KG1 (cell line): Measurements from ENCODE around the gene FOXE1.
A peak's percentile ranks its signal among the peaks of the same experiment; 100 is the strongest.

Source experiments
- DNase-seq: peaks from one replicate; lab custom pipeline; 2025; lab: John Stamatoyannopoulos, UW

Gene FOXE1

DNA sequence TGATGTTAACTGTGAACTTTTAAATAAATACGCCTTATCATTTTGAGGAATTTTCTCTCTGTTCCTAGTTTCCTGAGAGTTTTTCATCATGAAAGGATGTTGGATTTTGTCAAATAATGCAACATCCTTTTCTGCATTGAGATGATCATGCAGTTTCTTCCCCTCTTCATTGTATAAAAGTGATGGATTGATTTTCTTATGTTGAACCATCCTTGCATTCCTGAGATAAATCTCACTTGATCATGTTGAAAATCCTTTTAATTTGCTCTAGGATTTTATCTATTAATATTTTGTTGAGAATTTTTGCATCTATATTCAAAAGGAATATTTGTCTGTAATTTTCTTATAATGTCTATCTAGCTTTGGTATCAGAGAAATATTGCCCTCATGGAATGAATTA lies 13.3 kb downstream of the FOXE1 start:
- DNase-seq, result no peak

DNA sequence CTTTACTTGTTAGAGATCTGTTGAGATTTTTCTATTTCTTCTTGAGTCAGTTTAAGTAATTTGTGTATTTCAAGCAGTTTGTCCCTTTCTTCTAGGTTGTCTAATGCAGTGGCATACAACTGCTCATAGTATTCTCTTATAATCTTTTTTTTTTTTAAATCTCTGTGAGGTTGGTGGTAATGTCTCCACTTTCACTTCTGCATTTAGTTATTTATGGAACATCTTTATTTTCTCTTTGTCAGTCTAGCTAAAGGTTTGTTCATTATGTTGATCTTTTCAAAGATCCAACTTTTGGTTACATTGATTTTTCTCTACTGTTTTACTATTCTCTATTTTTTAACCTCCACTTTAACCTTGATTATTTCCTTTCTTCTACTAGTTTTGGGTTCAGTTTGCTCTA lies 13.8 kb downstream of the FOXE1 start:
- DNase-seq, result no peak

GRCh38 chr9:97868859-97869258 lies 15.8 kb downstream of the FOXE1 start:
- DNase-seq, result no peak

DNA sequence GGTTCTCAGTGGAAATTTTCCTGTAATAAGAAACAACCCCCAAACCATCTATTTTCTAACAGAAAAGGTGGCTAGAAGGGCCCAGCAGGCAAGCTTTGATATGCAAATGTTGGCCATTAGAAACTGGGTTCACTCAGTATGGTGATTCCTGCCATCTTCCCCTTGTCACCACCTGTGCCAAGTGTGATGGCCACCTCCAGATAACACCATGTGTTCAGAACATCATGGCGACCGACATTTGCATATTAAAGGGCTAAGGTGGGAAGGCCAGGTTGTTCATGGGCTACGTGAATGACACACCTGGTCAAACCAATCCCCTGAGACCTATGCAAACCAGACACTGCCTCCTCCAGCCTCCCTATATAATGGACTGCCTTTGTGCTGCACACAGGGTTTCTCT lies 20.4 kb downstream of the FOXE1 start:
- DNase-seq, result no peak

GRCh38 chr9:97873882-97874281 lies 20.9 kb downstream of the FOXE1 start:
- DNase-seq, result no peak

DNA sequence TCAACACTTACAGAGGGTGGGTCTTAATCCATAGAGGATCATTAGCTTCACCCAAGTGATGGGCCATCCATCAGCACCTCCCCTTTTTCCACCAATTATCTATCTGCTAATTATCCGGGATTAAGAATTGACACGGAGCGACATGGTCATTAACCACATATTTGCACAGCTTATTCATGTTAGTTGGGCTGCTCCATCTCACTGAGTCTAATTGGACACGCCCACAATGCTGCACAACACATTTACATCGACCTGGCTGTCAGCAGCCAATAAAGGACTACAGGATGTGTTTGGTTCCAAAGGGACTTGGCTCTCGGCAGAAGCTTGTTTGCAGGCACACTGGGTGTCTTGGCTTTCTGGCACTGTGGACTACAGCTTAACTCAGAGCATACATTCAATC lies 21.6 kb downstream of the FOXE1 start:
- no peak for DNase-seq

DNA sequence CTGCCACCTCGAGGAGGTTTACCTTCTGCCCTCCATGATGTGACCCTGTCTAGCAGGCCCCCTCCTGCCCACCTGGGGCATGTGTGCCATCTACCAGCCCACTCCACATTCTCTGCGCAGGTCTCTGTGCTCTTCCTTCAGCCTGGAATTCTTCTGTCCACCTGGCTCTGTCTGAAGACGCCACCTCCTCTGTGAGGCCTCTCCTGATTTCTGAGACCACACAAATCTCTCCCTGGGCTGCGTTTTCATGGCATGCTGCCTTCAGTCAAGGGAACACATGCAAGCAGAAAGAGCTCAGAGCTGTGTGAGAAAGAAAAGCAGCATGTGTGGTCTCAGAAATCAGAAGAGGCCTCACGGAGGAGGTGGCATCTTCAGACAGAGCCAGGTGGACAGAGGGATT lies 22.1 kb downstream of the FOXE1 start:
- DNase-seq, result no peak

DNA sequence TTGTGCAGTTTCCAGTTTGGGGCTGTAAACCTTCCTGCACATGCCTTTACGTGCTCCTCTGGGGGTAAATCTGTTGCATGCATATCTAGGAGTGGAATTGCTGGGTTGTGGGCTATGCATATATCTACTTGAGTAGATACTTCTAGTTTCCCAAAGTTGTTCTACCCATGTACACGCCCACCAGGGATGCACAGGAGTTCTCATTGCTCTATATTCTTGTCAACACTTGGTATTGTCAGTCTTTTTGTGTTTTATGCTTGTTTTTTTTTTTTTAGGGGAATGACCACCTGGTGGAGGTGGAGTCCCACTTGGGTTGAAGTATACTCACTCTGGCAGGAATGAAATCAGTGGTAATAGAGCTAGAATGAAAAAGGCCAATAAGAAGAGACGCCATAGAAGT lies 23.0 kb downstream of the FOXE1 start:
- no peak for DNase-seq

GRCh38 chr9:97880336-97880735 lies 27.3 kb downstream of the FOXE1 start:
- no peak for DNase-seq

- DNase-seq, result peak; percentile 30
Observed at GRCh38 chr9:97889941-97890887, 37.2 kb downstream of the FOXE1 start.

DNA sequence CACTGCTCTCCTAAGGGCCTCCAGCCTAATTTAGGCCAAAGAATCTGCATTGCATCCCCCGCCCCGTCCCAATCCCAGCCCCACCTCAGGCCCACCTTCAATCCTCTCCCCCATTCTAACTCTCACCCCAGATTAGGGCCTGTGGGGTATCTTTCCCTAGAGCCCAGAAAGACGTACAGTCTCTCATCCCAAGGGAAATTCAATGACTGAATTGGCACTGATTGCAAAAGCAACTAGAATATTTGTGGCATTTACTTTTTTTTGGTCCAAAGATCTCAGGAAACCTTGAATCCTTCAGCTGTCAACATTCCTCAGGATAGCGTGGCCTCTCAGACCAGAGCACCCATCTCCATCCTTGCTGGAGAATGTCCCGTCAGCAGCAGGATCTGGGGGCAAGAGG lies 38.7 kb downstream of the FOXE1 start:
- DNase-seq, result no peak

DNA sequence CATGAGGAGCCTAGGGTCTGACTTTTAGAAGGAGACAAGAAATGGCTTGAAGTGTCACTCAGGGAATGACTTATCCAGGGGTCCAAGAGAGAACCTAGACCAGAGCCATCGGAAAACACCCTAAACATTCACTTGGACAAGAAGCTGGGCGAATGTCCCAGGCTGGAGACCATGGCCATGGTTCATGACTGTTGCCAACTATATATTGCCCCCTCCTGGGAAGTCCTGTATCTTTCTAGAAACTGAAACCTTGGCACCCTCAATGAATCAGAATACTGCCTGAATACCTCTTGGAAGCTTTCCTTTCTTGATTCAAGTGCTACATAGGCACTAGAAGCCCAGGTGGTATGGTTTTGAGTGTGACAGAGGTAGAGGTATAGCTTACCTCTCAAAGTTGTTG lies 39.4 kb downstream of the FOXE1 start:
- DNase-seq, result no peak

- no peak for DNase-seq
Observed at GRCh38 chr9:97895211-97895610, 42.2 kb downstream of the FOXE1 start.

DNA sequence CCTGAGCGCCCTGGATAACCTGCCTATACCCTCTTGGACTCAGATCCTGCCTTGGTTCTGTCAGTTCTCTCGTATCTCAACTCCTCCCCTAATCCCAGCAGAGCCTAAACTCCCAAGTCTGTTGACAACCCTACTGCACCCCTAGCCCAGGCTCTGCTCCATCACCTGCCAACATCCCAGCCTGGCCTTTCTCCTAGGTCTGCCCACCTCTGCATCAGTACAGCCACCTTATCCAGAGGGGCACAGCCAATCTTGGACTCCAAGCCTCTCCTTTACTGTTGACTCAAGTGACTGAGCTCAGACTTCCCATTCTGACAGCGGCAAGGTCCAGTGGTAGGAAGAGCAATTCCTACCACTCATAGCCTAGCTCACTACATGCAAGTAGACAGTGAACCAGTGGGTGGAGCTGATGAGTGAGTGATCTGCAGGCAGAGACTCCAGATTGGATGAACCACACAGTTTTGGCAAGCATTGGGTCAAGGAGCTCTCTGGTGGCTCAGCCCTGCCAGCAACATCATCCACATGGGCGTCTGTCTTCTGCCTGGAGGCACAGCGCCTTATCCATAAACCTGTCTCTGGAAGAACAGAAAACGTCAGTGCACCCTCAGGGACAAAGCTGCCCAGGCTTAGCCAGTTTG lies 42.8 kb downstream of the FOXE1 start:
- no peak for DNase-seq

GRCh38 chr9:97900103-97900737 lies 47.2 kb downstream of the FOXE1 start:
- DNase-seq, result no peak

GRCh38 chr9:97900738-97901565 lies 47.9 kb downstream of the FOXE1 start:
- DNase-seq, result no peak

- DNase-seq, result no peak
Observed at GRCh38 chr9:97903177-97903576, 50.2 kb downstream of the FOXE1 start.

GRCh38 chr9:97904725-97905124 lies 51.7 kb downstream of the FOXE1 start:
- DNase-seq, result no peak

GRCh38 chr9:97905228-97905627 lies 52.2 kb downstream of the FOXE1 start:
- no peak for DNase-seq
